ENCODE data around the gene INO80B.
"Not testable (repeated sequence)": the region's sequence is repeated elsewhere in the genome, so short reads cannot be mapped to it uniquely, and the experiment has no call there.

- TF ChIP-seq, protein P1, sequence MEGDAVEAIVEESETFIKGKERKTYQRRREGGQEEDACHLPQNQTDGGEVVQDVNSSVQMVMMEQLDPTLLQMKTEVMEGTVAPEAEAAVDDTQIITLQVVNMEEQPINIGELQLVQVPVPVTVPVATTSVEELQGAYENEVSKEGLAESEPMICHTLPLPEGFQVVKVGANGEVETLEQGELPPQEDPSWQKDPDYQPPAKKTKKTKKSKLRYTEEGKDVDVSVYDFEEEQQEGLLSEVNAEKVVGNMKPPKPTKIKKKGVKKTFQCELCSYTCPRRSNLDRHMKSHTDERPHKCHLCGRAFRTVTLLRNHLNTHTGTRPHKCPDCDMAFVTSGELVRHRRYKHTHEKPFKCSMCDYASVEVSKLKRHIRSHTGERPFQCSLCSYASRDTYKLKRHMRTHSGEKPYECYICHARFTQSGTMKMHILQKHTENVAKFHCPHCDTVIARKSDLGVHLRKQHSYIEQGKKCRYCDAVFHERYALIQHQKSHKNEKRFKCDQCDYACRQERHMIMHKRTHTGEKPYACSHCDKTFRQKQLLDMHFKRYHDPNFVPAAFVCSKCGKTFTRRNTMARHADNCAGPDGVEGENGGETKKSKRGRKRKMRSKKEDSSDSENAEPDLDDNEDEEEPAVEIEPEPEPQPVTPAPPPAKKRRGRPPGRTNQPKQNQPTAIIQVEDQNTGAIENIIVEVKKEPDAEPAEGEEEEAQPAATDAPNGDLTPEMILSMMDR (conservative IDR thresholded peaks at IDR 0.05 in 1 of 2, IDR thresholded peaks at IDR 0.05 in 1 of 2; ENCODE audit: low read depth in 1 of 2, low read length in 2 of 2): not testable (repeated sequence)
- TF ChIP-seq EZH2 (IDR thresholded peaks at IDR 0.05; ENCODE audit: low read length, missing control alignments): not testable (repeated sequence)
These were observed 28.8 kb downstream of the INO80B start for GRCh38 chr2:74483675-74484164.

Measured in fibroblast of lung (primary cell).